Esophagus squamous epithelium (tissue), 4 donors: Measurements from ENCODE around the gene PLAGL2.

Experiments
- POLR2A ChIP-seq, 4 donors: fragments of 450-650 bp; IDR thresholded peaks; one replicate each; pipeline ENCODE4 v1.6.1; 2017; ENCODE audit warnings: antibody characterized with exemption in 4 of 4, mild to moderate bottlenecking in 4 of 4, moderate library complexity in 3 of 4
- TF ChIP-seq, protein P1 (sequence below), 6 experiments: fragments of 450-650 bp in 4 of 6; fragments of 200-600 bp in 2 of 6; sonication (generic) in 2 of 6; IDR thresholded peaks; one replicate each; pipeline ENCODE4 v1.5.1; 2016 to 2019; ENCODE audit warnings: antibody characterized with exemption in 6 of 6, mild to moderate bottlenecking in 4 of 6, moderate library complexity in 4 of 6

GRCh38 chr20:32208499-32209154 is 1.1 kb upstream of the PLAGL2 start:
- TF ChIP-seq, protein P1, sequence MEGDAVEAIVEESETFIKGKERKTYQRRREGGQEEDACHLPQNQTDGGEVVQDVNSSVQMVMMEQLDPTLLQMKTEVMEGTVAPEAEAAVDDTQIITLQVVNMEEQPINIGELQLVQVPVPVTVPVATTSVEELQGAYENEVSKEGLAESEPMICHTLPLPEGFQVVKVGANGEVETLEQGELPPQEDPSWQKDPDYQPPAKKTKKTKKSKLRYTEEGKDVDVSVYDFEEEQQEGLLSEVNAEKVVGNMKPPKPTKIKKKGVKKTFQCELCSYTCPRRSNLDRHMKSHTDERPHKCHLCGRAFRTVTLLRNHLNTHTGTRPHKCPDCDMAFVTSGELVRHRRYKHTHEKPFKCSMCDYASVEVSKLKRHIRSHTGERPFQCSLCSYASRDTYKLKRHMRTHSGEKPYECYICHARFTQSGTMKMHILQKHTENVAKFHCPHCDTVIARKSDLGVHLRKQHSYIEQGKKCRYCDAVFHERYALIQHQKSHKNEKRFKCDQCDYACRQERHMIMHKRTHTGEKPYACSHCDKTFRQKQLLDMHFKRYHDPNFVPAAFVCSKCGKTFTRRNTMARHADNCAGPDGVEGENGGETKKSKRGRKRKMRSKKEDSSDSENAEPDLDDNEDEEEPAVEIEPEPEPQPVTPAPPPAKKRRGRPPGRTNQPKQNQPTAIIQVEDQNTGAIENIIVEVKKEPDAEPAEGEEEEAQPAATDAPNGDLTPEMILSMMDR (IDR thresholded peaks at IDR 0.05) = no peak
- TF ChIP-seq POLR2A (IDR thresholded peaks at IDR 0.05) = no peak
